ENCODE results near the gene ELF3. TPM values are rescaled to one million over a fixed set of nuclear protein-coding genes. Genes with fewer than 3 reads are reported as not detected.

ELF3 gene
- total RNA-seq, 4 donors from 2014 or later = 497 to 741 (median 654) TPM

DNA sequence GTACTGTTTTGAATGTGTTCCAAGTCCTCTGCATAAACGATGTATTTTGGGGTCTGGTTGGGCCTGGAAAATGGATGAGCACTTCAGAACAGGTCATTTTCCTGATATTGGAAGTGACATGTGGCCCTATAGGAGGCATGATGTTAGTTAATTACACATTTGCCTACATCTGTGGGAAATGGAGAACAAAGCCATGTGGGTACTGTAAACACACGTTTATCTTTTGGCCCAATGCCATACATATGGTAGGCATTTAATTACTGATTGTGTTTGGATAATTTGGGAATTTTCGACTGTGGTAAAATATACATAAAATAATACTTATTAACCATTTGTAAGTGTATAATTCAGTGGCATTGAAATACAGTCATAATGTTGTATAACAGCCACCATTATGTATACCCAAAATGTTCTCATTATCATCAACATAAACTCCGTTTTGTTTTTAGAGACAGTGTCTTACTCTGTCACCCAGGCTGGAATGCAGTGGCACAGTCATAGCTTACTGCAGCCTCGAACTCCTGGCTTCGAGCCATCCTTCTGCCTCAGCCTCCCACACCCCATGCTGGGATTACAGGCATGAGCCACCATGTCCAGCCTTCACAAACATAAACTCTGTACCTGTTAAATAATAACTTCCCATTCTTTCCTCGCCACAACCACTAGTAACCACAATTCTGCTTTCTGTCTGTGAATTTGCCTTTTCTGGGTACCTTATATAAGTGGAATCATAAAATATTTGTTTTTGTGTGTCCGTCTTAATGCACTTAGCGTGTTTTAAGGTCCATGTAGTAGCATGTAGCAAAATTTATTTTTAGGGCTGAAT lies 39.8 kb upstream of the ELF3 start:
- no peaks in the 10 kb centered on the region for H3K27me3 ChIP-seq
- H3K36me3 ChIP-seq = peaks cover 0 to 46% (median 0%) of the 10 kb centered on the region in 3 donors
- no peak overlapping the region for H3K27ac ChIP-seq
- no peak overlapping the region for H3K4me3 ChIP-seq
- DNase-seq = no peak
- peaks cover 0 to 4% (median 0%) of the 10 kb centered on the region in 4 donors for H3K4me1 ChIP-seq
- H3K9me3 ChIP-seq = no peaks in the 10 kb centered on the region
- TF ChIP-seq POLR2A (IDR thresholded peaks at IDR 0.05) (no peak), CTCF (IDR thresholded peaks at IDR 0.05) (no peak)

GRCh38 chr1:201982082-201982622 lies 28.2 kb upstream of the ELF3 start:
- Histone ChIP-seq H3K4me3 (peak overlapping the region; percentile 96 to 98 (median 98)), H3K36me3 (no peaks in the 10 kb centered on the region), H3K27me3 (no peaks in the 10 kb centered on the region), H3K27ac (peak overlapping the region; percentile 93 to 99 (median 97)), H3K4me1 (peaks cover 0 to 13% (median 0%) of the 10 kb centered on the region in 4 donors), H3K9me3 (no peaks in the 10 kb centered on the region)
- TF ChIP-seq CTCF (IDR thresholded peaks at IDR 0.05) (no peak), POLR2A (IDR thresholded peaks at IDR 0.05) (no peak)
- peak; percentile 71 to 90 (median 89) for DNase-seq

DNA sequence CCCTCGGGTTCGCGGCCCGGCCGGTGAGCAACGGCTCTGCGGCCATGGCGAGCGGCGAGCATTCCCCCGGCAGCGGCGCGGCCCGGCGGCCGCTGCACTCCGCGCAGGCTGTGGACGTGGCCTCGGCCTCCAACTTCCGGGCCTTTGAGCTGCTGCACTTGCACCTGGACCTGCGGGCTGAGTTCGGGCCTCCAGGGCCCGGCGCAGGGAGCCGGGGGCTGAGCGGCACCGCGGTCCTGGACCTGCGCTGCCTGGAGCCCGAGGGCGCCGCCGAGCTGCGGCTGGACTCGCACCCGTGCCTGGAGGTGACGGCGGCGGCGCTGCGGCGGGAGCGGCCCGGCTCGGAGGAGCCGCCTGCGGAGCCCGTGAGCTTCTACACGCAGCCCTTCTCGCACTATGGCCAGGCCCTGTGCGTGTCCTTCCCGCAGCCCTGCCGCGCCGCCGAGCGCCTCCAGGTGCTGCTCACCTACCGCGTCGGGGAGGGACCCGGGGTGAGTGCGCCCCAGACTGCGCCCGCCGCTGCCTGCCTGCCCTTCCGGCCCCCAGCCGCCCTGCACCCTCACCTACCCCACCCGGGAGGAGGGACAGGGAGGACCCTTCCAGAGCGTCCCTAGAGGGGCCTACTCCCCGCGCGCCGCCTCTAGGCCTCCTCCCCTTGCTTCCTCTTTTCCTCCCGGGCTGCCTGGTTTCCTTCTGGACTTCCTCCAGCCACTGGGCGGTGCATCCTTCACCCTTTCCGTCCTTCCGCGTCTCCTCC lies 27.6 kb upstream of the ELF3 start, which contains the start of gene RNPEP:
Gene RNPEP, plus strand, starts transcription at position 26 of the 757 bp plus-strand sequence. Its CDS starts 19 bp downstream, at position 45.
- H3K9me3 ChIP-seq = no peaks in the 10 kb centered on the region
- H3K4me1 ChIP-seq = peaks cover 0 to 13% (median 0%) of the 10 kb centered on the region in 4 donors
- H3K4me3 ChIP-seq = peak within 1 kb of the TSS; percentile 96 to 98 (median 98)
- no peaks in the 10 kb centered on the region for H3K27me3 ChIP-seq
- no peaks in the 10 kb centered on the region for H3K36me3 ChIP-seq
- TF ChIP-seq CTCF (IDR thresholded peaks at IDR 0.05) (peak in 4 of 6 experiments; percentile 12 to 22 (median 17)), POLR2A (IDR thresholded peaks at IDR 0.05) (peak; percentile 75 to 76)
- H3K27ac ChIP-seq = peak within 1 kb of the TSS; percentile 93 to 99 (median 97)
- DNase-seq = peak in 2 of 3 donors; percentile 57 to 89

GRCh38 chr1:201983380-201983805 lies 27.0 kb upstream of the ELF3 start:
- Histone ChIP-seq H3K4me1 (peaks cover 0 to 13% (median 0%) of the 10 kb centered on the region in 4 donors), H3K27ac (peak overlapping the region; percentile 93 to 99 (median 97)), H3K27me3 (no peaks in the 10 kb centered on the region), H3K36me3 (no peaks in the 10 kb centered on the region), H3K9me3 (no peaks in the 10 kb centered on the region), H3K4me3 (peak overlapping the region; percentile 96 to 98 (median 98))
- TF ChIP-seq POLR2A (IDR thresholded peaks at IDR 0.05) (no peak), CTCF (IDR thresholded peaks at IDR 0.05) (peak in 1 of 6 experiments; percentile 32)
- DNase-seq = peak in 1 of 3 donors; percentile 86

DNA sequence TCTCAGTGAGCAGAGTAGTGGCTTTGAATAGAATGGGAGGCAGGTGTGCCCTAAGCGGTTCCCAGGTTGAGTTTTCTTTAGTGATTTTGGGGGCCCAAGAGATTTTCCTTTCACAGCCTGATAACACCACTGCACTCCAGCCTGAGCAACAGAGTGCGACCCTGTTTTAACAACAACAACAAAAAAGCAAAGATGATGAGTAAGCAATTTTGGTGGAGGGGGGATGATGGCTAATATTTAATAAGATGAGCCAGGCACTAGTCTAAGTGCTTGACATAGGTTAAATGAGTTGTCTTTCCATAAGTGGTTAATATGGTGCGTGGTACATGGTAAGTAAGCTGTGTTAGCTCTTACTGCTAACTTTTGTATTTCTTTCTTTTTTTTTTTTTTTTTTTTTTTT lies 25.9 kb upstream of the ELF3 start:
- Histone ChIP-seq H3K9me3 (no peaks in the 10 kb centered on the region), H3K36me3 (peaks cover 0 to 10% (median 0%) of the 10 kb centered on the region in 3 donors), H3K27me3 (no peaks in the 10 kb centered on the region), H3K4me3 (no peak overlapping the region), H3K4me1 (peaks cover 0 to 13% (median 0%) of the 10 kb centered on the region in 4 donors), H3K27ac (no peak overlapping the region)
- no peak for DNase-seq
- TF ChIP-seq POLR2A (IDR thresholded peaks at IDR 0.05) = no peak
- TF ChIP-seq CTCF (IDR thresholded peaks at IDR 0.05) = no peak

Data from Peyer's patch (tissue), 4 donors.